MM.1S (cell line): Measurements from ENCODE around the gene DEPDC5.

ENCODE experiments used
- EZH2 ChIP-seq: fragments of 300-600 bp; sonication (generic); optimal IDR thresholded peaks from 2 replicates; pipeline ENCODE3; 2017; ENCODE audit warnings: low read depth, mild to moderate bottlenecking, antibody characterized with exemption, low read length, mixed read lengths
- TF ChIP-seq, protein P1 (sequence below): fragments of 300-600 bp; sonication (generic); IDR thresholded peaks from 2 replicates; pipeline ENCODE4 v1.5.1; 2016; ENCODE audit warnings: antibody characterized with exemption, low read length, mixed read lengths

GRCh38 chr22:31742115-31742514 is 11.7 kb upstream of the DEPDC5 start:
- TF ChIP-seq, protein P1, sequence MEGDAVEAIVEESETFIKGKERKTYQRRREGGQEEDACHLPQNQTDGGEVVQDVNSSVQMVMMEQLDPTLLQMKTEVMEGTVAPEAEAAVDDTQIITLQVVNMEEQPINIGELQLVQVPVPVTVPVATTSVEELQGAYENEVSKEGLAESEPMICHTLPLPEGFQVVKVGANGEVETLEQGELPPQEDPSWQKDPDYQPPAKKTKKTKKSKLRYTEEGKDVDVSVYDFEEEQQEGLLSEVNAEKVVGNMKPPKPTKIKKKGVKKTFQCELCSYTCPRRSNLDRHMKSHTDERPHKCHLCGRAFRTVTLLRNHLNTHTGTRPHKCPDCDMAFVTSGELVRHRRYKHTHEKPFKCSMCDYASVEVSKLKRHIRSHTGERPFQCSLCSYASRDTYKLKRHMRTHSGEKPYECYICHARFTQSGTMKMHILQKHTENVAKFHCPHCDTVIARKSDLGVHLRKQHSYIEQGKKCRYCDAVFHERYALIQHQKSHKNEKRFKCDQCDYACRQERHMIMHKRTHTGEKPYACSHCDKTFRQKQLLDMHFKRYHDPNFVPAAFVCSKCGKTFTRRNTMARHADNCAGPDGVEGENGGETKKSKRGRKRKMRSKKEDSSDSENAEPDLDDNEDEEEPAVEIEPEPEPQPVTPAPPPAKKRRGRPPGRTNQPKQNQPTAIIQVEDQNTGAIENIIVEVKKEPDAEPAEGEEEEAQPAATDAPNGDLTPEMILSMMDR: no peak
- TF ChIP-seq EZH2: no peak
